ENCODE results near the gene ZC3H4. TPM values are rescaled to one million over a fixed set of nuclear protein-coding genes. Genes with fewer than 3 reads are reported as not detected.
A peak's percentile ranks its signal among the peaks of the same experiment; 100 is the strongest.

The ZC3H4 gene
- total RNA-seq, 1 donor from 2014 or later, result 68.7 TPM

GRCh38 chr19:47045867-47046470 lies 67.6 kb downstream of the ZC3H4 start:
- Mint-ChIP-seq H3K27ac (no peak overlapping the region), H3K4me3 (no peak overlapping the region), H3K36me3 (peaks cover 4% of the 10 kb centered on the region), H3K27me3 (ENCODE audit: low read depth) (no peaks in the 10 kb centered on the region), H3K9me3 (no peaks in the 10 kb centered on the region), H3K4me1 (peaks cover 25% of the 10 kb centered on the region)
- no peak for DNase-seq (ENCODE audit: low spot score in 2 of 2, unreplicated experiment in 2 of 2)
- no peak for TF ChIP-seq CTCF (IDR thresholded peaks at IDR 0.05; ENCODE audit: unreplicated experiment)

- no peaks in the 10 kb centered on the region for H3K9me3 Mint-ChIP-seq
- DNase-seq (ENCODE audit: low spot score in 2 of 2, unreplicated experiment in 2 of 2), result no peak
- H3K36me3 Mint-ChIP-seq, result peaks cover 4% of the 10 kb centered on the region
- no peak overlapping the region for H3K4me3 Mint-ChIP-seq
- H3K27ac Mint-ChIP-seq, result no peak overlapping the region
- no peak for TF ChIP-seq CTCF (IDR thresholded peaks at IDR 0.05; ENCODE audit: unreplicated experiment)
- no peaks in the 10 kb centered on the region for H3K27me3 Mint-ChIP-seq (ENCODE audit: low read depth)
- peaks cover 19% of the 10 kb centered on the region for H3K4me1 Mint-ChIP-seq
Measured at GRCh38 chr19:47044946-47045866, 68.4 kb downstream of the ZC3H4 start.

GRCh38 chr19:47040869-47041268 lies 72.7 kb downstream of the ZC3H4 start:
- Mint-ChIP-seq H3K4me3 (no peak overlapping the region), H3K27ac (peak overlapping the region; percentile 60), H3K9me3 (no peaks in the 10 kb centered on the region), H3K4me1 (peaks cover 5% of the 10 kb centered on the region), H3K36me3 (no peaks in the 10 kb centered on the region), H3K27me3 (ENCODE audit: low read depth) (no peaks in the 10 kb centered on the region)
- no peak for TF ChIP-seq CTCF (IDR thresholded peaks at IDR 0.05; ENCODE audit: unreplicated experiment)
- DNase-seq (ENCODE audit: low spot score in 2 of 2, unreplicated experiment in 2 of 2), result no peak

- no peak overlapping the region for H3K4me3 Mint-ChIP-seq
- peaks cover 2% of the 10 kb centered on the region for H3K27me3 Mint-ChIP-seq (ENCODE audit: low read depth)
- peaks cover 15% of the 10 kb centered on the region for H3K4me1 Mint-ChIP-seq
- no peak overlapping the region for H3K27ac Mint-ChIP-seq
- no peak for TF ChIP-seq CTCF (IDR thresholded peaks at IDR 0.05; ENCODE audit: unreplicated experiment)
- H3K36me3 Mint-ChIP-seq, result no peaks in the 10 kb centered on the region
- DNase-seq (ENCODE audit: low spot score in 2 of 2, unreplicated experiment in 2 of 2), result no peak
- H3K9me3 Mint-ChIP-seq, result no peaks in the 10 kb centered on the region
Measured at GRCh38 chr19:47039239-47039874, 74.2 kb downstream of the ZC3H4 start.

- no peak for DNase-seq (ENCODE audit: low spot score in 2 of 2, unreplicated experiment in 2 of 2)
- H3K27me3 Mint-ChIP-seq (ENCODE audit: low read depth), result peaks cover 4% of the 10 kb centered on the region
- no peaks in the 10 kb centered on the region for H3K9me3 Mint-ChIP-seq
- peaks cover 15% of the 10 kb centered on the region for H3K4me1 Mint-ChIP-seq
- no peak for TF ChIP-seq CTCF (IDR thresholded peaks at IDR 0.05; ENCODE audit: unreplicated experiment)
- no peak overlapping the region for H3K4me3 Mint-ChIP-seq
- no peak overlapping the region for H3K27ac Mint-ChIP-seq
- H3K36me3 Mint-ChIP-seq, result no peaks in the 10 kb centered on the region
Measured at GRCh38 chr19:47037766-47038165, 75.8 kb downstream of the ZC3H4 start.
